GM12878 (cell line): Measurements from ENCODE around the gene LPGAT1. TPM values are rescaled to one million over a fixed set of nuclear protein-coding genes. Genes with fewer than 3 reads are reported as not detected.

Experiments used
- ATAC-seq: fragments of 200-7000 bp; cut with Tn5 transposase; 3 replicates; pipeline ENCODE4 v1.9.1; 2020; ENCODE audit warnings: mild to moderate bottlenecking, moderate library complexity
- BruUV-seq: library from RNA; stranded (reverse); fragments of 400-500 nt; replicated peaks from 2 replicates; lab custom pipeline; 2021; lab: Mats Ljungman, UMichigan
- CTCF ChIA-PET: fragments of 300-600 bp; sonication (Branson Sonifier 250); formaldehyde crosslinking; extraction: SDS; loops from one replicate; lab custom pipeline; 2021; ENCODE audit warnings: inconsistent platforms; lab: Yijun Ruan, JAX
- POLR2A ChIA-PET: fragments of 350-600 bp; formaldehyde crosslinking; extraction: SDS; loops from one replicate; lab custom pipeline; 2021; ENCODE audit warnings: inconsistent platforms; lab: Charles Lee
- RAD21 ChIA-PET: fragments of 300-600 bp; sonication (Branson Sonifier 250); formaldehyde crosslinking; loops from one replicate; lab custom pipeline; 2023; ENCODE audit warnings: antibody characterized with exemption; ENCODE audit not compliant: unreplicated experiment; lab: Charles Lee
- SMC1A ChIA-PET: fragments of 300-600 bp; sonication (Branson Sonifier 250); formaldehyde crosslinking; loops from one replicate; lab custom pipeline; 2023; ENCODE audit not compliant: unreplicated experiment, uncharacterized antibody; lab: Charles Lee
- DNase-seq: peaks from one replicate; pipeline ENCODE4 v3.0.0-alpha.2; 2011; ENCODE audit warnings: low read depth, low spot score
- FAIRE-seq: peaks from 3 replicates; lab custom pipeline; 2011; peaks lifted over from hg19 to GRCh38; lab: Jason Lieb, UNC
- H2AFZ ChIP-seq: 2 replicates; pipeline ENCODE4 v1.6.0; 2011; ENCODE audit warnings: low read depth, low read length, control low read depth; ENCODE audit not compliant: control insufficient read depth
- H3K27ac ChIP-seq: 2 replicates; pipeline ENCODE4 v1.5.1; 2011; ENCODE audit warnings: control low read depth; ENCODE audit not compliant: control insufficient read depth, insufficient read depth
- H3K27me3 ChIP-seq, 2 experiments: replicated peaks in 1 of 2; 2 replicates each; pipeline versions ENCODE4 v1.6.0 to v1.6.1; 2011; ENCODE audit warnings: low read length in 1 of 2; ENCODE audit not compliant: control insufficient read depth in 2 of 2, insufficient read depth in 2 of 2
- H3K36me3 ChIP-seq, 2 experiments: 2 replicates each; pipeline ENCODE4 v1.5.1; 2011; ENCODE audit warnings: low read length in 1 of 2; ENCODE audit not compliant: control insufficient read depth in 2 of 2, insufficient read depth in 2 of 2
- H3K4me1 ChIP-seq: 2 replicates; pipeline ENCODE4 v1.6.1; 2011; ENCODE audit warnings: mild to moderate bottlenecking, low read length, moderate library complexity, mixed read lengths; ENCODE audit not compliant: control insufficient read depth, insufficient read depth
- H3K4me2 ChIP-seq: 2 replicates; pipeline ENCODE4 v1.6.0; 2011; ENCODE audit warnings: control low read depth; ENCODE audit not compliant: control insufficient read depth, insufficient read depth
- H3K4me3 ChIP-seq: fragments of 200-600 bp; sonication (generic); 2 replicates; pipeline ENCODE4 v1.5.1; 2016
- H3K79me2 ChIP-seq: 2 replicates; pipeline ENCODE4 v1.6.0; 2011; ENCODE audit warnings: low read length; ENCODE audit not compliant: control insufficient read depth, insufficient read depth
- H3K9ac ChIP-seq: 2 replicates; pipeline ENCODE4 v1.8.0; 2011; ENCODE audit warnings: low read length, control low read depth, mixed read lengths; ENCODE audit not compliant: control insufficient read depth, insufficient read depth
- H3K9me3 ChIP-seq: replicated peaks from 3 replicates; pipeline ENCODE4 v1.5.1; 2011; ENCODE audit warnings: mild to moderate bottlenecking, low read length; ENCODE audit not compliant: control insufficient read depth, insufficient read depth
- H4K20me1 ChIP-seq: 2 replicates; pipeline ENCODE4 v1.6.0; 2011; ENCODE audit not compliant: control insufficient read depth, insufficient read depth
- IRF4 ChIP-seq: IDR thresholded peaks from 2 replicates; pipeline ENCODE4 v1.6.1; 2011; ENCODE audit warnings: low read depth, low read length
- NFIC ChIP-seq: IDR thresholded peaks from 2 replicates; pipeline ENCODE4 v1.6.1; 2012; ENCODE audit warnings: low read depth, mild to moderate bottlenecking, inconsistent platforms, low read length, moderate library complexity
- RAD21 ChIP-seq: IDR thresholded peaks from 2 replicates; pipeline ENCODE4 v1.6.1; 2011; ENCODE audit warnings: mild to moderate bottlenecking, low read depth, low read length, moderate library complexity; ENCODE audit not compliant: insufficient read depth
- SIX5 ChIP-seq: IDR thresholded peaks from 2 replicates; pipeline ENCODE4 v1.6.1; 2011; ENCODE audit warnings: mild to moderate bottlenecking, low read depth, low read length, moderate library complexity; ENCODE audit not compliant: severe bottlenecking
- SUPT20H ChIP-seq: IDR thresholded peaks from 2 replicates; pipeline ENCODE4 v1.6.1; 2011; ENCODE audit warnings: low read depth, mild to moderate bottlenecking, low read length, moderate library complexity, borderline replicate concordance; ENCODE audit not compliant: control insufficient read depth
- WRNIP1 ChIP-seq: IDR thresholded peaks from 2 replicates; pipeline ENCODE4 v1.6.1; 2011; ENCODE audit warnings: low read depth, low read length, improper control_type of control experiment, borderline replicate concordance
- ZSCAN29 ChIP-seq: fragments of 450-650 bp; IDR thresholded peaks from 2 replicates; pipeline ENCODE4 v1.6.1; 2017; ENCODE audit warnings: mild to moderate bottlenecking, moderate library complexity
- WGBS: methylation state at CpG from one replicate; pipeline ENCODE4 v1.1.6; 2016; ENCODE audit warnings: low lambda C conversion rate; ENCODE audit not compliant: insufficient replicate concordance, insufficient coverage; ENCODE audit errors: missing lambda C conversion rate; 5-methylcytosine and 5-hydroxymethylcytosine counted together
- in situ Hi-C: fragments of 300-500 bp; cut with MboI; formaldehyde crosslinking; loops from 9 replicates; pipeline ENCODE4 v1.14.3; 2018; ENCODE audit warnings: mixed read lengths
- intact Hi-C: fragments of 100-400 bp; cut with micrococcal nuclease; formaldehyde crosslinking; loops from one replicate; pipeline ENCODE4 v1.14.2; 2022; ENCODE audit not compliant: unreplicated experiment
- polyA plus RNA-seq, 11 experiments: library from polyadenylated mRNA; depleted of rRNA in 4 of 11; unstranded in 6 of 11; stranded (reverse) in 5 of 11; fragments of >200 nt; fragmentation: Nextera tagmentation in 4 of 11; fragmentation: Illumina TruSeq in 1 of 11; extraction: Ambion mirVana in 4 of 11; extraction: Trizol in 1 of 11; gene quantifications; 1 replicate in 1 of 11; 2 replicates in 10 of 11; pipeline versions ENCODE4 v1.2.1 to v1.2.3, GENCODE V29; 2011 to 2016; ENCODE audit warnings: inconsistent platforms in 2 of 11, missing spikeins in 2 of 11, low read depth in 1 of 11
- total RNA-seq, 4 experiments: library from RNA; depleted of rRNA in 3 of 4; stranded (reverse); fragments of >200 nt in 3 of 4; fragmentation: Illumina TruSeq in 1 of 4; extraction: Trizol in 1 of 4; gene quantifications; 2 replicates each; pipeline versions ENCODE4 v1.2.1 to v1.2.3, GENCODE V29; 2013 to 2021
- TF ChIP-seq, protein P1 (sequence below): fragments of 450-650 bp; IDR thresholded peaks from 2 replicates; pipeline ENCODE4 v1.6.1; 2017; ENCODE audit warnings: mild to moderate bottlenecking, moderate library complexity

LPGAT1 gene
- total and polyA plus RNA-seq, 10 of the 15 experiments (the other 5 are each of a cell fraction or from before 2014, with no cell fraction given) = 5.8 to 40.6 (median 19.2) TPM

DNA sequence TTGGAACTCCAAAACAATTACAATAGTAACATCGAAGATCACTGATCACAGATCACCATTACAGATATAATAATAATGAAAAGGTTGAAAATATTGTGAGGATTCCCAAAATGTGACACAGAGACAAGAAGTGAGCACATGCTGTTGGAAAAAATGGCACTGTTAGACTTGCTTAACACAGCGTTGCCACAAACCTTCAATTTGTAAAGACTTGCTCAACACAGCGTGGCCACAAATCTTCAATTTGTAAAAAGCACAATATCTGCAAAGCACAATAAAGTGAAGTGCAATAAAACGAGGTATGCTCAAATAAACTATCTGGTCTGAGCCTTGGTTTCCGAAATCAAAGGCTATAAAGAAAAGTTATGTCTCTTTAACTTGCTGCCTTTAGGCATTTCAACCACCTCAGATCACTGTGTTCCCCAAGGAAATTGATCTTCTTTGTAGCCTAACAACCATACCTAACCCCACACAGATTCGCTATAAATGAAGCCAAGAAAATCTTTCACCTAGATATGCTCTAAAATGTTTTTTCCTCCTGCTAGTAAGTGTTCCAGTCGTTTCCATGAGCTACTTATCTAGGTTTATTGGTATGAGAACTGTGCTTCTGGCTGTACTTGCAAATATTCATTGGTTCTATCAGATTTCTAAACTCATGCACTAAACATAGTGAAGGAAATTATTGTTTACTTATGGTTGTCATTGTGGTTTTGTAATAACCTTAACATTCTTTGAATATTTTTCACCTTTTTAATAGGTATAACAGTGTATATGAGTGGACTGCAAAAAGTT, 13.1 kb upstream of the LPGAT1 start:
- no peak for DNase-seq
- no TSS peak for BruUV-seq
- TF ChIP-seq SIX5 (no peak), WRNIP1 (no peak), IRF4 (no peak), NFIC (no peak), SUPT20H (no peak), ZSCAN29 (no peak), RAD21 (no peak)
- TF ChIP-seq, protein P1, sequence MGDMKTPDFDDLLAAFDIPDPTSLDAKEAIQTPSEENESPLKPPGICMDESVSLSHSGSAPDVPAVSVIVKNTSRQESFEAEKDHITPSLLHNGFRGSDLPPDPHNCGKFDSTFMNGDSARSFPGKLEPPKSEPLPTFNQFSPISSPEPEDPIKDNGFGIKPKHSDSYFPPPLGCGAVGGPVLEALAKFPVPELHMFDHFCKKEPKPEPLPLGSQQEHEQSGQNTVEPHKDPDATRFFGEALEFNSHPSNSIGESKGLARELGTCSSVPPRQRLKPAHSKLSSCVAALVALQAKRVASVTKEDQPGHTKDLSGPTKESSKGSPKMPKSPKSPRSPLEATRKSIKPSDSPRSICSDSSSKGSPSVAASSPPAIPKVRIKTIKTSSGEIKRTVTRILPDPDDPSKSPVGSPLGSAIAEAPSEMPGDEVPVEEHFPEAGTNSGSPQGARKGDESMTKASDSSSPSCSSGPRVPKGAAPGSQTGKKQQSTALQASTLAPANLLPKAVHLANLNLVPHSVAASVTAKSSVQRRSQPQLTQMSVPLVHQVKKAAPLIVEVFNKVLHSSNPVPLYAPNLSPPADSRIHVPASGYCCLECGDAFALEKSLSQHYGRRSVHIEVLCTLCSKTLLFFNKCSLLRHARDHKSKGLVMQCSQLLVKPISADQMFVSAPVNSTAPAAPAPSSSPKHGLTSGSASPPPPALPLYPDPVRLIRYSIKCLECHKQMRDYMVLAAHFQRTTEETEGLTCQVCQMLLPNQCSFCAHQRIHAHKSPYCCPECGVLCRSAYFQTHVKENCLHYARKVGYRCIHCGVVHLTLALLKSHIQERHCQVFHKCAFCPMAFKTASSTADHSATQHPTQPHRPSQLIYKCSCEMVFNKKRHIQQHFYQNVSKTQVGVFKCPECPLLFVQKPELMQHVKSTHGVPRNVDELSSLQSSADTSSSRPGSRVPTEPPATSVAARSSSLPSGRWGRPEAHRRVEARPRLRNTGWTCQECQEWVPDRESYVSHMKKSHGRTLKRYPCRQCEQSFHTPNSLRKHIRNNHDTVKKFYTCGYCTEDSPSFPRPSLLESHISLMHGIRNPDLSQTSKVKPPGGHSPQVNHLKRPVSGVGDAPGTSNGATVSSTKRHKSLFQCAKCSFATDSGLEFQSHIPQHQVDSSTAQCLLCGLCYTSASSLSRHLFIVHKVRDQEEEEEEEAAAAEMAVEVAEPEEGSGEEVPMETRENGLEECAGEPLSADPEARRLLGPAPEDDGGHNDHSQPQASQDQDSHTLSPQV = no peak
- TF ChIP-seq, all 136 proteins: peak for 0
- H3K27ac ChIP-seq = no peak overlapping the region
- ATAC-seq = no peak
- no peaks in the 10 kb centered on the region for H4K20me1 ChIP-seq
- 77% methylated on average over 7 of the region's 7 CpGs for WGBS
- no peak overlapping the region for H3K4me3 ChIP-seq
- H3K4me1 ChIP-seq = peaks cover 13% of the 10 kb centered on the region
- in situ Hi-C loops (no loop called here), intact Hi-C loops (no loop called here)
- no peaks in the 10 kb centered on the region for H3K9me3 ChIP-seq
- CTCF ChIA-PET = interaction anchor here (1.6 to 2.6 kb wide), 3 partner anchors 11 to 192 kb away, joined by 4 to 15 read pairs (median 7); partner anchors contain the start of genes DTL and INTS7
- SMC1A ChIA-PET = interaction anchor here (0.8 to 2.3 kb wide), 8 partner anchors 7 to 144 kb away, joined by 3 to 14 read pairs (median 4); no protein-coding TSS in a partner anchor
- H3K9ac ChIP-seq = no peak overlapping the region
- POLR2A ChIA-PET = interaction anchor here (0.7 to 1.2 kb wide), 2 partner anchors 10 to 165 kb away, joined by 3 to 8 read pairs; no protein-coding TSS in a partner anchor
- no peaks in the 10 kb centered on the region for H3K79me2 ChIP-seq
- no peaks in the 10 kb centered on the region for H3K36me3 ChIP-seq
- RAD21 ChIA-PET = interaction anchor here (1.2 to 1.6 kb wide), 3 partner anchors 10 to 612 kb away, joined by 4 to 7 read pairs (median 4); no protein-coding TSS in a partner anchor
- FAIRE-seq = no peak
- H2AFZ ChIP-seq = no peak overlapping the region; the same call in 1 of the 2 replicates
- H3K27me3 ChIP-seq = no peaks in the 10 kb centered on the region
- H3K4me2 ChIP-seq = no peak overlapping the region
